Smooth muscle cell (in vitro differentiated cells): ENCODE data around the gene KIAA0319L. TPM values are rescaled to one million over a fixed set of nuclear protein-coding genes. Genes with fewer than 3 reads are reported as not detected.

Experiments
- DNase-seq: peaks from one replicate; lab custom pipeline; 2025; ENCODE audit not compliant: unreplicated experiment; lab: John Stamatoyannopoulos, UW
- H2AFZ ChIP-seq: fragments of 200-600 bp; sonication (generic); 2 replicates; pipeline ENCODE4 v1.6.0; 2016; ENCODE audit warnings: antibody characterized with exemption, low read depth, mild to moderate bottlenecking
- H3F3A ChIP-seq: fragments of 200-600 bp; sonication (generic); 2 replicates; pipeline ENCODE4 v1.6.0; 2017; ENCODE audit warnings: antibody characterized with exemption, low read depth
- H3K27ac ChIP-seq: fragments of 200-600 bp; sonication (generic); 2 replicates; pipeline ENCODE4 v1.5.1; 2016; ENCODE audit warnings: low read depth, mild to moderate bottlenecking
- H3K27me3 ChIP-seq: fragments of 200-600 bp; sonication (generic); 2 replicates; pipeline ENCODE4 v1.6.1; 2016; ENCODE audit warnings: low read depth, mild to moderate bottlenecking
- H3K36me3 ChIP-seq: fragments of 200-600 bp; sonication (generic); 2 replicates; pipeline ENCODE4 v1.5.1; 2016; ENCODE audit warnings: low read depth
- H3K4me1 ChIP-seq: fragments of 200-600 bp; sonication (generic); 2 replicates; pipeline ENCODE4 v1.5.1; 2016; ENCODE audit warnings: low read depth
- H3K4me2 ChIP-seq: fragments of 200-600 bp; sonication (generic); 2 replicates; pipeline ENCODE4 v1.6.0; 2016; ENCODE audit warnings: mild to moderate bottlenecking
- H3K4me3 ChIP-seq: fragments of 200-600 bp; sonication (generic); 2 replicates; pipeline ENCODE4 v1.5.1; 2016; ENCODE audit warnings: mild to moderate bottlenecking
- H3K79me2 ChIP-seq: fragments of 200-600 bp; sonication (generic); 2 replicates; pipeline ENCODE4 v1.6.0; 2016; ENCODE audit warnings: low read depth, mild to moderate bottlenecking
- H3K9ac ChIP-seq: fragments of 200-600 bp; sonication (generic); 2 replicates; pipeline ENCODE4 v1.6.0; 2016; ENCODE audit warnings: low read depth
- H3K9me3 ChIP-seq: fragments of 200-600 bp; sonication (generic); replicated peaks from 2 replicates; pipeline ENCODE4 v1.5.1; 2016; ENCODE audit warnings: low read depth
- H4K20me1 ChIP-seq: fragments of 200-600 bp; sonication (generic); 2 replicates; pipeline ENCODE4 v1.6.0; 2016; ENCODE audit warnings: low read depth
- CTCF ChIP-seq: fragments of 200-600 bp; sonication (generic); IDR thresholded peaks from 2 replicates; pipeline ENCODE4 v1.5.1; 2017; ENCODE audit warnings: borderline replicate concordance, mild to moderate bottlenecking, antibody characterized with exemption; ENCODE audit not compliant: insufficient read depth, poor library complexity, severe bottlenecking
- WGBS: methylation state at CpG from one replicate; pipeline ENCODE4 v1.1.7; 2016; ENCODE audit warnings: low lambda C conversion rate; 5-methylcytosine and 5-hydroxymethylcytosine counted together
- polyA plus RNA-seq: library from polyadenylated mRNA; unstranded; fragments of >200 nt; fragmentation: Nextera tagmentation; extraction: Ambion mirVana; gene quantifications from 2 replicates; pipeline ENCODE4 v1.2.1, GENCODE V29; 2016
- total RNA-seq: library from RNA; depleted of rRNA; stranded (reverse); fragments of >200 nt; gene quantifications from 2 replicates; pipeline ENCODE4 v1.2.3, GENCODE V29; 2014

Gene KIAA0319L
- total and polyA plus RNA-seq, 2 experiments from 2014 or later = 30.1 to 37.0 TPM

GRCh38 chr1:35486858-35487408 lies 70.3 kb downstream of the KIAA0319L start:
- no peak for TF ChIP-seq CTCF
- no peaks in the 10 kb centered on the region for H3K9me3 ChIP-seq
- peaks cover 3% of the 10 kb centered on the region for H4K20me1 ChIP-seq
- no peak overlapping the region for H3K4me3 ChIP-seq
- H3K27ac ChIP-seq = no peak overlapping the region
- H3K4me1 ChIP-seq = no peaks in the 10 kb centered on the region
- DNase-seq = no peak
- no peaks in the 10 kb centered on the region for H3K27me3 ChIP-seq
- peaks cover 4% of the 10 kb centered on the region for H3K79me2 ChIP-seq
- H3K36me3 ChIP-seq = peaks cover 3% of the 10 kb centered on the region
- H3K9ac ChIP-seq = no peak overlapping the region
- H2AFZ ChIP-seq = no peak overlapping the region
- H3K4me2 ChIP-seq = no peak overlapping the region
- no peaks in the 10 kb centered on the region for H3F3A ChIP-seq
- 97% methylated on average over 3 of the region's 3 CpGs for WGBS

- no peak overlapping the region for H3K4me2 ChIP-seq
- TF ChIP-seq CTCF = no peak
- H2AFZ ChIP-seq = no peak overlapping the region
- no peaks in the 10 kb centered on the region for H3K4me1 ChIP-seq
- H3K4me3 ChIP-seq = no peak overlapping the region
- no peak for DNase-seq
- H3K9me3 ChIP-seq = peaks cover 3% of the 10 kb centered on the region
- peaks cover 3% of the 10 kb centered on the region for H3F3A ChIP-seq
- H3K27me3 ChIP-seq = no peaks in the 10 kb centered on the region
- H3K9ac ChIP-seq = no peak overlapping the region
- no peak overlapping the region for H3K27ac ChIP-seq
- H3K79me2 ChIP-seq = no peaks in the 10 kb centered on the region
- WGBS = 92% methylated on average over 2 of the region's 2 CpGs
- H3K36me3 ChIP-seq = peaks cover 4% of the 10 kb centered on the region
- no peaks in the 10 kb centered on the region for H4K20me1 ChIP-seq
Observed at GRCh38 chr1:35481229-35481628, 76.0 kb downstream of the KIAA0319L start.

GRCh38 chr1:35477870-35478269 lies 79.3 kb downstream of the KIAA0319L start:
- H3K4me2 ChIP-seq = no peak overlapping the region
- no peak overlapping the region for H2AFZ ChIP-seq
- no peak overlapping the region for H3K9ac ChIP-seq
- H3F3A ChIP-seq = peaks cover 3% of the 10 kb centered on the region
- H3K36me3 ChIP-seq = peaks cover 4% of the 10 kb centered on the region
- 98% methylated on average over 2 of the region's 2 CpGs for WGBS
- no peak overlapping the region for H3K4me3 ChIP-seq
- no peaks in the 10 kb centered on the region for H3K4me1 ChIP-seq
- H3K9me3 ChIP-seq = peaks cover 3% of the 10 kb centered on the region
- no peak overlapping the region for H3K27ac ChIP-seq
- no peak for DNase-seq
- no peaks in the 10 kb centered on the region for H3K79me2 ChIP-seq
- no peaks in the 10 kb centered on the region for H4K20me1 ChIP-seq
- H3K27me3 ChIP-seq = no peaks in the 10 kb centered on the region
- no peak for TF ChIP-seq CTCF
